ENCODE measurements around the gene FGF9. TPM values are rescaled to one million over a fixed set of nuclear protein-coding genes. Genes with fewer than 3 reads are reported as not detected.

Gene FGF9
- total RNA-seq = under 0.01 TPM in 1 of 2 replicates, not detected in the other

GRCh38 chr13:21670883-21671619 is at the start of gene FGF9:
FGF9 (plus strand) TSS chr13:21671073; CDS start chr13:21671913, 840 bp downstream.

Other genes with a start within 250 kb of the FGF9 start
- gene ZDHHC20, start 211.8 kb upstream of the FGF9 start, total RNA-seq = 38.6 and 41.0 TPM in 2 replicates
- gene MICU2, start 66.9 kb upstream of the FGF9 start, total RNA-seq = 36.3 and 70.6 TPM in 2 replicates

All from hair follicular keratinocyte (primary cell).